SKM-1 (cell line): ENCODE measurements around the gene CSTF3.
"Not testable (repeated sequence)": the region's sequence is repeated elsewhere in the genome, so short reads cannot be mapped to it uniquely, and the experiment has no call there.

Experiments used
- DNase-seq: peaks from one replicate; lab custom pipeline; 2025; ENCODE audit not compliant: unreplicated experiment; lab: John Stamatoyannopoulos, UW

The CSTF3 gene

GRCh38 chr11:33160587-33160986 is 693 bp downstream of the CSTF3 start:
- no peak for DNase-seq

GRCh38 chr11:33160136-33160535 is 1.1 kb downstream of the CSTF3 start:
- no peak for DNase-seq

GRCh38 chr11:33159378-33159867 is 1.9 kb downstream of the CSTF3 start:
- not testable (repeated sequence) for DNase-seq

GRCh38 chr11:33158596-33159275 is 2.5 kb downstream of the CSTF3 start:
- no peak for DNase-seq

GRCh38 chr11:33157103-33158027 is 3.9 kb downstream of the CSTF3 start:
- DNase-seq = no peak

- DNase-seq = no peak
These were observed 9.9 kb downstream of the CSTF3 start for GRCh38 chr11:33151399-33151798.

- no peak for DNase-seq
These were observed 13.7 kb downstream of the CSTF3 start for GRCh38 chr11:33147559-33147958.

GRCh38 chr11:33135768-33136443 is 25.4 kb downstream of the CSTF3 start:
- no peak for DNase-seq

GRCh38 chr11:33135216-33135615 is 26.1 kb downstream of the CSTF3 start:
- DNase-seq = no peak

- no peak for DNase-seq
These were observed 27.0 kb downstream of the CSTF3 start for GRCh38 chr11:33134276-33134675.

GRCh38 chr11:33133761-33134160 is 27.5 kb downstream of the CSTF3 start:
- no peak for DNase-seq

- DNase-seq = no peak
These were observed 28.8 kb downstream of the CSTF3 start for GRCh38 chr11:33132510-33132909.

- no peak for DNase-seq
These were observed 32.5 kb downstream of the CSTF3 start for GRCh38 chr11:33128739-33129138.

- DNase-seq = no peak
These were observed 35.7 kb downstream of the CSTF3 start for GRCh38 chr11:33125611-33126010.

- DNase-seq = no peak
These were observed 36.3 kb downstream of the CSTF3 start for GRCh38 chr11:33125025-33125424.

- DNase-seq = not testable (repeated sequence)
These were observed 38.6 kb downstream of the CSTF3 start for GRCh38 chr11:33122696-33123095.

- no peak for DNase-seq
These were observed 44.7 kb downstream of the CSTF3 start for GRCh38 chr11:33116535-33116934.

- no peak for DNase-seq
These were observed 51.2 kb downstream of the CSTF3 start for GRCh38 chr11:33110083-33110482.

GRCh38 chr11:33109294-33109895 is 51.9 kb downstream of the CSTF3 start:
- no peak for DNase-seq

- no peak for DNase-seq
These were observed 57.4 kb downstream of the CSTF3 start for GRCh38 chr11:33103836-33104235.

GRCh38 chr11:33094157-33094556 is 67.1 kb downstream of the CSTF3 start:
- no peak for DNase-seq
